Adrenal gland (tissue), 5 donors: Measurements from ENCODE around the gene PTPRD.

ENCODE experiments used
- POLR2A ChIP-seq, 2 donors: fragments of 450-650 bp; IDR thresholded peaks; one replicate each; pipeline ENCODE4 v1.6.1; 2017; ENCODE audit warnings: antibody characterized with exemption in 2 of 2, mild to moderate bottlenecking in 2 of 2, moderate library complexity in 1 of 2
- TF ChIP-seq, protein P1 (sequence below), 6 experiments: fragments of 450-650 bp in 4 of 6; fragments of 200-600 bp in 2 of 6; sonication (generic) in 1 of 6; IDR thresholded peaks; 1 replicate in 5 of 6; 2 replicates in 1 of 6; pipeline versions ENCODE4 v1.5.1 to v1.8.0; 2016 to 2021; ENCODE audit warnings: antibody characterized with exemption in 6 of 6, mild to moderate bottlenecking in 2 of 6, moderate library complexity in 1 of 6
- donor health status: DM: no; HTN: no; CAD: no.

DNA sequence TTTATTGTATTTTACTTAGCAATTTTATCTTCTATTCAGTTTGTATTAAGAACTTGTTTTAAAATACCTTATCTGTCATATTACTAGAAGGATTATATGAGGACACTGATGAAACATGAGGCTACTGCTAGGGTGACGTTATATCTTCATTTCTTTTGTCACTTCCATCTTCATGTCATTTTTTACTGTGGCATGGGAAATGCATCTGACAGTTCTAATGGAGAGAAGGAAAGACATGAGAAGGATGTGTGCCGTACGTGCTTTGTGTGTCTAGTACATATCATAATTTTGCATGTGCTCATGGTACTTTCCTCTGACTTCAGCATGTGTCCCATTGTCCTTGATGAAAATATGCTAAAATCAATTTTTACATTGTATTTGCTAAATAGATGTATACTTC is 258.2 kb downstream of the PTPRD start:
- TF ChIP-seq POLR2A (IDR thresholded peaks at IDR 0.05), result no peak
- TF ChIP-seq, protein P1, sequence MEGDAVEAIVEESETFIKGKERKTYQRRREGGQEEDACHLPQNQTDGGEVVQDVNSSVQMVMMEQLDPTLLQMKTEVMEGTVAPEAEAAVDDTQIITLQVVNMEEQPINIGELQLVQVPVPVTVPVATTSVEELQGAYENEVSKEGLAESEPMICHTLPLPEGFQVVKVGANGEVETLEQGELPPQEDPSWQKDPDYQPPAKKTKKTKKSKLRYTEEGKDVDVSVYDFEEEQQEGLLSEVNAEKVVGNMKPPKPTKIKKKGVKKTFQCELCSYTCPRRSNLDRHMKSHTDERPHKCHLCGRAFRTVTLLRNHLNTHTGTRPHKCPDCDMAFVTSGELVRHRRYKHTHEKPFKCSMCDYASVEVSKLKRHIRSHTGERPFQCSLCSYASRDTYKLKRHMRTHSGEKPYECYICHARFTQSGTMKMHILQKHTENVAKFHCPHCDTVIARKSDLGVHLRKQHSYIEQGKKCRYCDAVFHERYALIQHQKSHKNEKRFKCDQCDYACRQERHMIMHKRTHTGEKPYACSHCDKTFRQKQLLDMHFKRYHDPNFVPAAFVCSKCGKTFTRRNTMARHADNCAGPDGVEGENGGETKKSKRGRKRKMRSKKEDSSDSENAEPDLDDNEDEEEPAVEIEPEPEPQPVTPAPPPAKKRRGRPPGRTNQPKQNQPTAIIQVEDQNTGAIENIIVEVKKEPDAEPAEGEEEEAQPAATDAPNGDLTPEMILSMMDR (IDR thresholded peaks at IDR 0.05), result no peak
